ENCODE measurements around the gene UCN. TPM values are rescaled to one million over a fixed set of nuclear protein-coding genes. Genes with fewer than 3 reads are reported as not detected.
"Not testable (repeated sequence)": the region's sequence is repeated elsewhere in the genome, so short reads cannot be mapped to it uniquely, and the experiment has no call there.

UCN gene
- total and polyA plus RNA-seq, 2 experiments from 2014 or later: 1.0 to 2.9 TPM

DNA sequence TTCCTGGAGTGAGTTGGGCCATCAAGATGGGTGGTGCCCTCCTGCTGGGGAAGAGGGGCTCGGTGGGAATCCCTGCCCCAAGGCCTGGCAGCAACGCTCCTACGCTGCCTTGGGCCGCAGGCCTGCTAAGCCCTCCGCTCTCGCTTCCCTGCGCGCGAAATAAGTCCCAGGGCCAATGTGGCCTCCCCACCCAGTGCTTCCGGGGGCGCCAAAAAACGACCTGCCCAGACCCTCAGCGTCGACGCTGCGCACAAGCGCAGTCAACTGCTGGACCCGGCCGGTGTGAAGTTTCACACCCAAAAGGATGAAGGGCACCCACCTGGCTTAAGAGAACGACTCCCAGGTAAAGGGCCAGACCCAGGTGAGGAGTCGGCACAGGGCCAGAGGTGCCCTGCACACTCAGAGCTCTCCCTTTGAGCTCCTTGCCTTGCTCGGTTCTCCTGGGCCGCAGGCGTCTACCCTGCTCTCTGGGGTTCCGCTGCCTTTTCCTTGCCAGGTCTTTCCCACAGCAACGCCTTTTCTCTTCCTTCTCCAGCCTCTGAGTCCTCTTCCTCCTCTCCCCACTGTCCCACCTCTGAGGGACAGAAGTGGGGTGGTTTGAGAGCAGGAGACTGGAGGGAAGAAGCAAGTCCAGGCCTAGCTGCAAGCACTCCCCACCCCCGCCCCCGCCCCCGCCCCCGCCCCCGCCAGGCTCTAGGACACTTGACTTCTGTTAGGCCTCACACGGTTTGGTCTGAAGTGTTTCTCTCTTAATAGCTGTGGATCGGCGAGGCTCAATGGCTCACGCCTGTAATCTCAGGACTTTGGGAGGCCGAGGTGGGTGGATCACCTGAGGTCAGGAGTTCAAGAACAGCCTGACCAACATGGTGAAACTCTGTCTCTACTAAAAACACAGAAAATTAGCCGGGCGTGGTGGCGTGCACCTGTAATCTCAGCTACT, 32.8 kb downstream of the UCN start, which contains the start of gene DNAJC5G:
DNAJC5G (plus strand) TSS at position 223 of the 940 bp plus-strand sequence. CDS start 1,296 bp downstream, outside the sequence.
- TF ChIP-seq EZH2phosphoT487 (IDR thresholded peaks at IDR 0.05; ENCODE audit: low read depth, severe bottlenecking, unreplicated experiment) (no peak), EZH2 (IDR thresholded peaks at IDR 0.05; ENCODE audit: borderline replicate concordance) (no peak)
- TF ChIP-seq, protein P1, sequence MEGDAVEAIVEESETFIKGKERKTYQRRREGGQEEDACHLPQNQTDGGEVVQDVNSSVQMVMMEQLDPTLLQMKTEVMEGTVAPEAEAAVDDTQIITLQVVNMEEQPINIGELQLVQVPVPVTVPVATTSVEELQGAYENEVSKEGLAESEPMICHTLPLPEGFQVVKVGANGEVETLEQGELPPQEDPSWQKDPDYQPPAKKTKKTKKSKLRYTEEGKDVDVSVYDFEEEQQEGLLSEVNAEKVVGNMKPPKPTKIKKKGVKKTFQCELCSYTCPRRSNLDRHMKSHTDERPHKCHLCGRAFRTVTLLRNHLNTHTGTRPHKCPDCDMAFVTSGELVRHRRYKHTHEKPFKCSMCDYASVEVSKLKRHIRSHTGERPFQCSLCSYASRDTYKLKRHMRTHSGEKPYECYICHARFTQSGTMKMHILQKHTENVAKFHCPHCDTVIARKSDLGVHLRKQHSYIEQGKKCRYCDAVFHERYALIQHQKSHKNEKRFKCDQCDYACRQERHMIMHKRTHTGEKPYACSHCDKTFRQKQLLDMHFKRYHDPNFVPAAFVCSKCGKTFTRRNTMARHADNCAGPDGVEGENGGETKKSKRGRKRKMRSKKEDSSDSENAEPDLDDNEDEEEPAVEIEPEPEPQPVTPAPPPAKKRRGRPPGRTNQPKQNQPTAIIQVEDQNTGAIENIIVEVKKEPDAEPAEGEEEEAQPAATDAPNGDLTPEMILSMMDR (IDR thresholded peaks at IDR 0.05; ENCODE audit: poor library complexity): no peak
- Histone ChIP-seq H3K79me2 (no peaks in the 10 kb centered on the region), H3K27me3 (peaks cover 15% of the 10 kb centered on the region), H3K27ac (no peak within 1 kb of the TSS), H3K4me2 (no peak within 1 kb of the TSS), H3K4me1 (ENCODE audit: insufficient read depth) (no peaks in the 10 kb centered on the region), H3K9me3 (ENCODE audit: low read depth) (no peaks in the 10 kb centered on the region), H3K9me2 (replicated peaks; ENCODE audit: insufficient read depth) (no peaks in the 10 kb centered on the region), H2AFZ (no peak within 1 kb of the TSS), H4K20me1 (ENCODE audit: insufficient read depth, poor library complexity, severe bottlenecking) (no peaks in the 10 kb centered on the region), H3K4me3 (no peak within 1 kb of the TSS), H3K36me3 (replicated peaks; ENCODE audit: insufficient read depth, low read depth) (no peaks in the 10 kb centered on the region)
- no peak for DNase-seq (ENCODE audit: low spot score)
- 85% methylated on average over 35 of the region's 39 CpGs for WGBS (ENCODE audit: low lambda C conversion rate, missing lambda C conversion rate)

DNA sequence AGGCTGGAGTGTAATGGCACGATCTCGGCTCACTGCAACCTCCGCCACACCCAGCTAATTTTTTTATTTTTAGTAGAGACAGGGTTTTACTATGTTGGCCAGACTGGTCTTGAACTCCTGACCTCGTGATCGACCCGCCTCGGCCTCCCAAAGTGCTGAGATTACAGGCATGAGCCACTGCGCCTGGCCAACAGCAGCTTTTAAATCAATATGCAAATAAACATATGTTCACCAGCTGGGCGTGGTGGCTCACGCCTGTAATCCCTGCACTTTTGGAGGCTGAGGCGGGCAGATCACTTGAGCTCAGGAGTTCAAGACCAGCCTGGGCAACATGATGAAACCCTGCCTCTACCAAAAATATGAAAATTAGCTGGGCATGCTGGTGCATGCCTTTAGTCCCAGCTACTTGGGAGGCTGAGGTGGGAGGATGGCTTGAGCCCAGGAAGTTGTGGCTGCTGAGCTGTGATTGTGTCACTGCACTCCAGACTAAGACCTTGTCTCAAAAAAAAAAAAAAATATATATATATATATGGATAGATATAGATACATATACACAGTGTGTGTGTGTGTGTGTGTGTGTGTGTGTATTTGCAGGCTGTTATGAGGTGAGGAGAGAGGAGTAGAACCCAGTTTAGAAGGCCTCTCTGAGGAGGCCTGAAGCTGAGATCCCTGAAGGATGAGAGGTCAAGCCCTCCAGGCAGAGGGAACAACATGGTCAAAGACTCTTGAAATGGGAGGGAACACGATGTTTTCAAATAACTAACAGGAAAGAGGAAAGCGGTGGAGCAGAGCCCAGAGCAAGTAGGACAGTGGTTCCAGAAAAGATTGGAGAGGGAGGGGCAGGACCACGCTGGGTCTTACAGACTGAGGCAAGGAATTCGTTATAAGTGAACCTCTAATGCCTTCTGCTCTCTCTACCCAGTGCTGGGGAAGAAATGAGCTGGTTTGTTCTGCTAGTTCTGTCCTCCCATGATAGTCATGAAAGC, 35.4 kb downstream of the UCN start:
- H3K27ac ChIP-seq; H3K9me2 ChIP-seq (replicated peaks; ENCODE audit: insufficient read depth); H3K4me3 ChIP-seq; DNase-seq (ENCODE audit: low spot score); H3K79me2 ChIP-seq; H3K4me2 ChIP-seq; H2AFZ ChIP-seq; H3K4me1 ChIP-seq (ENCODE audit: insufficient read depth); H3K36me3 ChIP-seq (replicated peaks; ENCODE audit: insufficient read depth, low read depth); H4K20me1 ChIP-seq (ENCODE audit: insufficient read depth, poor library complexity, severe bottlenecking); H3K9me3 ChIP-seq (ENCODE audit: low read depth): not testable (repeated sequence)
- 82% methylated on average over 15 of the region's 15 CpGs for WGBS (ENCODE audit: low lambda C conversion rate, missing lambda C conversion rate)
- H3K27me3 ChIP-seq: peaks cover 22% of the 10 kb centered on the region

DNA sequence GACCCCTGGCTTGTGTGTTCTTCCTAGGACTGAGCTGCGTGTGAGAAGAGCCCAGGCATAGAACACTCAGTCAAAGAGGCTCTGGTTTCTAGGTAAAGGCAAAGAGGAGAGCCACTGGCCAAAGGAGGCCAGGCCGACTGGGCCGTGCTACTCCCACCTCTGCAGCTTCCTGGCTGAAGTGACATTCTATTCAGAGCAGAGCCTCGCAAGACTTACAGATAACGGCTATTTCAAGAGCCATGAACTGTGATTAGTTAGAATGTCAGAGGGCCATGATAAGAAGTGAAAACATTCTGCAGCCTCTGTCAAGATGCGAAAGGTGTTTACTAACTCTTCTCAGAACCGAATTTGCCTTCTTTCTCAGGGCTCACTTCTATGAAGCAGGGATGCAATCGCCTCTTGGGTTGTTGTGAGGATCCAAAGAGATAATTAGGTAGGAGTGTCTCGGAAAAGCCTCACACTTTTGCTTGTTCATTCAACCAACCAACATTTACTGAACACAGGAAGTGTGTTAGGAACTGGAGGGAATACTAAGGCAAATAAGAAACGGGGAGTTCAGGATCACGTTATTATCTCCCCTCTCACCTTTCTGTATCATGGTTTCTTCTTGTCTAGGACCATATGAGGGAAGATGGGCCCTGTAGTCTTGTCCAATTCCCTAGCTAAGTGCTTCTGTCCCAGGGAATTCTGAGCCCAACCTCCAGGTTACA, 36.5 kb downstream of the UCN start:
- no peaks in the 10 kb centered on the region for H3K79me2 ChIP-seq
- H3K4me3 ChIP-seq: no peak overlapping the region
- no peaks in the 10 kb centered on the region for H3K4me1 ChIP-seq (ENCODE audit: insufficient read depth)
- no peaks in the 10 kb centered on the region for H3K9me2 ChIP-seq (replicated peaks; ENCODE audit: insufficient read depth)
- WGBS (ENCODE audit: low lambda C conversion rate, missing lambda C conversion rate): 32% methylated on average over 11 of the region's 11 CpGs
- H3K9me3 ChIP-seq (ENCODE audit: low read depth): no peaks in the 10 kb centered on the region
- no peak overlapping the region for H3K27ac ChIP-seq
- H3K4me2 ChIP-seq: no peak overlapping the region
- H4K20me1 ChIP-seq (ENCODE audit: insufficient read depth, poor library complexity, severe bottlenecking): no peaks in the 10 kb centered on the region
- H3K36me3 ChIP-seq (replicated peaks; ENCODE audit: insufficient read depth, low read depth): no peaks in the 10 kb centered on the region
- TF ChIP-seq, protein P1 (IDR thresholded peaks at IDR 0.05; ENCODE audit: poor library complexity): no peak
- TF ChIP-seq EZH2phosphoT487 (IDR thresholded peaks at IDR 0.05; ENCODE audit: low read depth, severe bottlenecking, unreplicated experiment) (no peak), EZH2 (IDR thresholded peaks at IDR 0.05; ENCODE audit: borderline replicate concordance) (no peak)
- H3K27me3 ChIP-seq: peaks cover 26% of the 10 kb centered on the region
- no peak overlapping the region for H2AFZ ChIP-seq
- no peak for DNase-seq (ENCODE audit: low spot score)

Measured in hepatocyte (in vitro differentiated cells).